ENCODE measurements around the gene CACNA1F. TPM values are rescaled to one million over a fixed set of nuclear protein-coding genes. Genes with fewer than 3 reads are reported as not detected.

CACNA1F gene
- polyA plus RNA-seq, 3 donors = 0.73 TPM; not detected in 2

DNA sequence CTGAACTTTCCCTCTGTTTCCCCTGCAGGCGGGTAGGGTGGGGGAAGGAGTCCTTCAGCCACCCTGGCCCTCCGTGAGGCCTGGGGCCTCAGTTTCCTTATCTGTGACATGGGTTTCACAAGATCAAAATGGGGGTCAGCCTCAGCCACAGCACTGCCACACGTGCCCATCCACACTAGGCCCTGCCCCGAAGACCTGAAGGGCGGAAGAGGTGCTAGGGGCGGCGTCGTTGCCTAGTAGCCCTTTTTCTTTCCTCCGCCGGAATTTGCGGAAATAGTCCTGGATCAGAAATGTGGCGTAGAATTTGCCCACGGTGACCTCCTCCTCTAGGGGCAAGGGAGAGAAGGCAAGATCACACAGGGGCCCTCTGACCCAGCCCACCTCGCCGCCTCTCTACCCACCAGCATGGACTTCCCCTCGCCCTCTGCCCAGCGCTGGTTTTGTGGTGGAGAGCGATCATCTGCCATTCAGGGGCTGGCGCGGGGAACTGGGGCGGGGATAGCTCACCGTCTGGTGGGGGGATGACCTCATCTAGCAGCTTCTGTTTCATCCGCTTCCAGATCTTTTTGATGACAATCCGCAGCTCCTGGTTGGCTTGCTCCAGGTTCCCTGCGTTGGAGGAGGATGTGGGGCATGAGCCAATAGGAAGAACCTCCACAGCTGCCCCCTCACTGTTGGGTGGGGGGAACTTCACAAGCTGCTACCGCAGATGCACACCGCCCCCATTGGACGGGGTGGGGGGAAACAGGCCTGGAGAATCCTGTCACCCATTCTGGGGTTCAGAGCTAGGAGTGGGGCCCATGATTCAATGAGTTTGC lies 23.5 kb downstream of the CACNA1F start:
- Histone ChIP-seq H3K9me3 (replicated peaks in 1 of 2; ENCODE audit: control insufficient read depth in 1 of 2, insufficient read depth in 1 of 2, low read length in 2 of 2) (no peaks in the 10 kb centered on the region), H3K4me2 (replicated peaks; ENCODE audit: extremely low read depth, low read length, poor library complexity, severe bottlenecking) (peak overlapping the region; percentile 43), H3K79me2 (ENCODE audit: insufficient read depth, low read length) (no peaks in the 10 kb centered on the region), H3K4me1 (ENCODE audit: control insufficient read depth in 1 of 2, insufficient read depth in 2 of 2, low read length in 2 of 2) (no peaks in the 10 kb centered on the region), H3K27me3 (ENCODE audit: control insufficient read depth in 2 of 2, insufficient read depth in 2 of 2, low read length in 2 of 2) (no peaks in the 10 kb centered on the region), H3K36me3 (replicated peaks in 1 of 2; ENCODE audit: control insufficient read depth in 1 of 2, insufficient read depth in 2 of 2, low read length in 2 of 2) (no peaks in the 10 kb centered on the region), H3K27ac (ENCODE audit: low read depth in 1 of 2, low read length in 2 of 2) (no peak overlapping the region), H3K4me3 (replicated peaks in 1 of 3; ENCODE audit: low read depth in 2 of 3, low read length in 3 of 3) (peak overlapping the region in 2 of 3 experiments; percentile 6 to 40), H2AFZ (ENCODE audit: insufficient read depth, low read depth, low read length, poor library complexity, severe bottlenecking) (peak overlapping the region; percentile 65), H3K9ac (ENCODE audit: insufficient read depth, low read length, poor library complexity, severe bottlenecking) (peak overlapping the region; percentile 15), H4K20me1 (ENCODE audit: insufficient read depth, low read length) (no peaks in the 10 kb centered on the region)
- peaks cover 2 to 5% (median 2%) of the 10 kb centered on the region in 3 donors for H3K27me3 Mint-ChIP-seq (ENCODE audit: low read depth in 3 of 3)
- DNase-seq = no peak
- no peaks in the 10 kb centered on the region for H3K36me3 Mint-ChIP-seq
- no peak overlapping the region for H3K27ac Mint-ChIP-seq
- 45% methylated on average over 6 of the region's 28 CpGs for WGBS (ENCODE audit: insufficient coverage)
- H3K4me3 Mint-ChIP-seq = peak overlapping the region; percentile 63 to 67
- intact Hi-C loops (cut with micrococcal nuclease) = no loop called here
- TF ChIP-seq, protein P1, sequence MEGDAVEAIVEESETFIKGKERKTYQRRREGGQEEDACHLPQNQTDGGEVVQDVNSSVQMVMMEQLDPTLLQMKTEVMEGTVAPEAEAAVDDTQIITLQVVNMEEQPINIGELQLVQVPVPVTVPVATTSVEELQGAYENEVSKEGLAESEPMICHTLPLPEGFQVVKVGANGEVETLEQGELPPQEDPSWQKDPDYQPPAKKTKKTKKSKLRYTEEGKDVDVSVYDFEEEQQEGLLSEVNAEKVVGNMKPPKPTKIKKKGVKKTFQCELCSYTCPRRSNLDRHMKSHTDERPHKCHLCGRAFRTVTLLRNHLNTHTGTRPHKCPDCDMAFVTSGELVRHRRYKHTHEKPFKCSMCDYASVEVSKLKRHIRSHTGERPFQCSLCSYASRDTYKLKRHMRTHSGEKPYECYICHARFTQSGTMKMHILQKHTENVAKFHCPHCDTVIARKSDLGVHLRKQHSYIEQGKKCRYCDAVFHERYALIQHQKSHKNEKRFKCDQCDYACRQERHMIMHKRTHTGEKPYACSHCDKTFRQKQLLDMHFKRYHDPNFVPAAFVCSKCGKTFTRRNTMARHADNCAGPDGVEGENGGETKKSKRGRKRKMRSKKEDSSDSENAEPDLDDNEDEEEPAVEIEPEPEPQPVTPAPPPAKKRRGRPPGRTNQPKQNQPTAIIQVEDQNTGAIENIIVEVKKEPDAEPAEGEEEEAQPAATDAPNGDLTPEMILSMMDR (IDR thresholded peaks at IDR 0.05) = no peak
- peaks cover 0 to 4% (median 1%) of the 10 kb centered on the region in 7 donors for H3K9me3 Mint-ChIP-seq
- H3K4me1 Mint-ChIP-seq = peaks cover 3% of the 10 kb centered on the region

- H3K9me3 ChIP-seq (replicated peaks in 1 of 2; ENCODE audit: control insufficient read depth in 1 of 2, insufficient read depth in 1 of 2, low read length in 2 of 2) = no peaks in the 10 kb centered on the region
- H3K4me3 Mint-ChIP-seq = no peak overlapping the region
- no peaks in the 10 kb centered on the region for H3K79me2 ChIP-seq (ENCODE audit: insufficient read depth, low read length)
- peaks cover 3% of the 10 kb centered on the region for H3K4me1 Mint-ChIP-seq
- H3K27ac ChIP-seq (ENCODE audit: low read depth in 1 of 2, low read length in 2 of 2) = no peak overlapping the region
- no peaks in the 10 kb centered on the region for H3K4me1 ChIP-seq (ENCODE audit: control insufficient read depth in 1 of 2, insufficient read depth in 2 of 2, low read length in 2 of 2)
- H3K4me2 ChIP-seq (replicated peaks; ENCODE audit: extremely low read depth, low read length, poor library complexity, severe bottlenecking) = no peak overlapping the region
- H3K4me3 ChIP-seq (replicated peaks in 1 of 3; ENCODE audit: low read depth in 2 of 3, low read length in 3 of 3) = no peak overlapping the region
- H3K27me3 ChIP-seq (ENCODE audit: control insufficient read depth in 2 of 2, insufficient read depth in 2 of 2, low read length in 2 of 2) = no peaks in the 10 kb centered on the region
- H3K36me3 ChIP-seq (replicated peaks in 1 of 2; ENCODE audit: control insufficient read depth in 1 of 2, insufficient read depth in 2 of 2, low read length in 2 of 2) = no peaks in the 10 kb centered on the region
- WGBS (ENCODE audit: insufficient coverage) = no CpG with 5 or more reads among the region's 5 CpGs
- intact Hi-C loops (cut with micrococcal nuclease) = no loop called here
- no peaks in the 10 kb centered on the region for H3K36me3 Mint-ChIP-seq
- H3K27me3 Mint-ChIP-seq (ENCODE audit: low read depth in 3 of 3) = peaks cover 2 to 6% (median 2%) of the 10 kb centered on the region in 3 donors
- H3K9me3 Mint-ChIP-seq = peaks cover 0 to 4% (median 1%) of the 10 kb centered on the region in 7 donors
- H4K20me1 ChIP-seq (ENCODE audit: insufficient read depth, low read length) = no peaks in the 10 kb centered on the region
- no peak overlapping the region for H2AFZ ChIP-seq (ENCODE audit: insufficient read depth, low read depth, low read length, poor library complexity, severe bottlenecking)
- H3K27ac Mint-ChIP-seq = no peak overlapping the region
- no peak overlapping the region for H3K9ac ChIP-seq (ENCODE audit: insufficient read depth, low read length, poor library complexity, severe bottlenecking)
- DNase-seq = no peak
- TF ChIP-seq, protein P1 (IDR thresholded peaks at IDR 0.05) = no peak
Measured at GRCh38 chrX:49208399-49208798, 24.7 kb downstream of the CACNA1F start.
